Endothelial cell of umbilical vein (primary cell): ENCODE results near the gene BTBD10. TPM values are rescaled to one million over a fixed set of nuclear protein-coding genes. Genes with fewer than 3 reads are reported as not detected.

Experiments used
- BruUV-seq: library from RNA; stranded (reverse); fragments of 400-500 nt; replicated peaks from 2 replicates; lab custom pipeline; 2021; lab: Mats Ljungman, UMichigan
- CTCF ChIA-PET: fragments of 300-600, 350-600 bp; sonication (Branson Sonifier 250); formaldehyde crosslinking; loops from one replicate; lab custom pipeline; 2021; ENCODE audit warnings: antibody characterized with exemption, inconsistent platforms; lab: Charles Lee
- POLR2A ChIA-PET: fragments of 300-600, 350-600 bp; sonication (Branson Sonifier 250); formaldehyde crosslinking; loops from one replicate; lab custom pipeline; 2021; ENCODE audit warnings: antibody characterized with exemption, inconsistent platforms; lab: Charles Lee
- DNase-seq: peaks from one replicate; pipeline ENCODE4 v3.0.0-alpha.2; 2011; ENCODE audit warnings: low read depth, low spot score
- FAIRE-seq: peaks from 2 replicates; lab custom pipeline; 2011; peaks lifted over from hg19 to GRCh38; lab: Jason Lieb, UNC
- H2AFZ ChIP-seq: 2 replicates; pipeline ENCODE4 v1.6.0; 2012; ENCODE audit warnings: low read depth, low read length, control low read depth, inconsistent platforms
- H3K27ac ChIP-seq: 2 replicates; pipeline ENCODE4 v1.5.1; 2011; ENCODE audit warnings: low read depth, mild to moderate bottlenecking, control low read depth, low read length, moderate library complexity; ENCODE audit not compliant: insufficient read depth
- H3K27me3 ChIP-seq, 2 experiments: 2 replicates each; pipeline versions ENCODE4 v1.6.0 to v1.6.1; 2011; ENCODE audit warnings: low read length in 2 of 2, mixed read lengths in 1 of 2; ENCODE audit not compliant: control insufficient read depth in 2 of 2, insufficient read depth in 2 of 2
- H3K36me3 ChIP-seq, 2 experiments: 2 replicates in 1 of 2; 3 replicates in 1 of 2; pipeline ENCODE4 v1.5.1; 2011; ENCODE audit warnings: low read length in 2 of 2, mild to moderate bottlenecking in 1 of 2, moderate library complexity in 1 of 2; ENCODE audit not compliant: control insufficient read depth in 2 of 2, insufficient read depth in 2 of 2; ENCODE audit errors: extremely low read depth in 1 of 2
- H3K4me1 ChIP-seq: 3 replicates; pipeline ENCODE4 v1.5.1; 2011; ENCODE audit warnings: mild to moderate bottlenecking, low read length; ENCODE audit not compliant: control insufficient read depth, insufficient read depth; ENCODE audit errors: extremely low read depth
- H3K4me2 ChIP-seq: 2 replicates; pipeline ENCODE4 v1.6.1; 2011; ENCODE audit warnings: low read length, control low read depth, mixed read lengths; ENCODE audit not compliant: insufficient read depth
- H3K4me3 ChIP-seq, 3 experiments: fragments of 200-600 bp in 1 of 3; sonication (generic), shearing (Covaris generic) in 1 of 3; replicated peaks in 1 of 3; 2 replicates each; pipeline ENCODE4 v1.5.1; 2011 to 2016; ENCODE audit warnings: control low read depth in 3 of 3, low read length in 3 of 3, mild to moderate bottlenecking in 2 of 3, inconsistent platforms in 1 of 3, low read depth in 1 of 3, moderate library complexity in 1 of 3; ENCODE audit not compliant: insufficient read depth in 1 of 3
- H3K79me2 ChIP-seq: 2 replicates; pipeline ENCODE4 v1.6.0; 2012; ENCODE audit warnings: low read length, inconsistent platforms; ENCODE audit not compliant: control insufficient read depth, insufficient read depth
- H3K9ac ChIP-seq: replicated peaks from 2 replicates; pipeline ENCODE3; 2011; ENCODE audit warnings: low read length, control low read depth; ENCODE audit not compliant: insufficient read depth; ENCODE audit errors: extremely low read depth
- H3K9me1 ChIP-seq: replicated peaks from 3 replicates; pipeline ENCODE4 v1.6.0; 2011; ENCODE audit warnings: mild to moderate bottlenecking, low read length; ENCODE audit not compliant: control insufficient read depth, insufficient read depth; ENCODE audit errors: extremely low read depth
- H3K9me3 ChIP-seq: replicated peaks from 2 replicates; pipeline ENCODE4 v1.5.1; 2012; ENCODE audit warnings: low read length, inconsistent platforms; ENCODE audit not compliant: control insufficient read depth, insufficient read depth
- H4K20me1 ChIP-seq: replicated peaks from 2 replicates; pipeline ENCODE3; 2011; ENCODE audit warnings: mild to moderate bottlenecking, low read length; ENCODE audit not compliant: control insufficient read depth, insufficient read depth; ENCODE audit errors: extremely low read depth
- FOS ChIP-seq: IDR thresholded peaks from 2 replicates; pipeline ENCODE4 v1.6.1; 2011; ENCODE audit warnings: mild to moderate bottlenecking, low read length, moderate library complexity, borderline replicate concordance; ENCODE audit not compliant: insufficient read depth
- MYC ChIP-seq: IDR thresholded peaks from one replicate; pipeline ENCODE4 v1.6.1; 2011; ENCODE audit warnings: mild to moderate bottlenecking, low read depth, low read length
- POLR2A ChIP-seq: IDR thresholded peaks from 2 replicates; pipeline ENCODE4 v1.6.1; 2012; ENCODE audit warnings: low read depth, mild to moderate bottlenecking, control low read depth, low read length
- POLR2AphosphoS5 ChIP-seq: IDR thresholded peaks from 2 replicates; pipeline ENCODE4 v1.6.1; 2012; ENCODE audit warnings: low read depth, mild to moderate bottlenecking, control low read depth, low read length, moderate library complexity; ENCODE audit not compliant: insufficient read depth
- dilution Hi-C: fragments of 300-500 bp; cut with MboI; formaldehyde crosslinking; loops from one replicate; pipeline ENCODE4 v1.15.0; 2019; ENCODE audit warnings: low sequenced_read_pairs; ENCODE audit not compliant: extremely low pct_ligation_motif_present
- intact Hi-C: fragments of 100-400 bp; cut with micrococcal nuclease; formaldehyde crosslinking; loops from one replicate; pipeline ENCODE4 v1.10.0; 2022
- polyA plus RNA-seq, 4 experiments: library from polyadenylated mRNA; depleted of rRNA in 3 of 4; stranded (reverse) in 3 of 4; unstranded in 1 of 4; fragments of >200 nt; gene quantifications; 2 replicates each; pipeline versions ENCODE4 v1.2.1 to v1.2.3, GENCODE V29; 2011 to 2012; ENCODE audit warnings: missing spikeins in 1 of 4
- total RNA-seq: library from RNA; stranded (reverse); gene quantifications from 2 replicates; pipeline ENCODE4 v1.2.3, GENCODE V29; 2021

The BTBD10 gene
- total and polyA plus RNA-seq, 2 donors (not counting 3 experiments of a cell fraction or from before 2014, with no cell fraction given): 31.7 to 49.6 TPM

- CTCF ChIA-PET: interaction anchor here (1.0 to 2.0 kb wide), 3 partner anchors 13 to 99 kb away, joined by 4 to 16 read pairs (median 9); no protein-coding TSS in a partner anchor
- TF ChIP-seq POLR2AphosphoS5 (no peak), MYC (no peak), FOS (no peak)
- H3K9me1 ChIP-seq: no peaks in the 10 kb centered on the region
- no peak overlapping the region for H3K27ac ChIP-seq
- DNase-seq: no peak
- H3K9ac ChIP-seq: no peak overlapping the region
- no peaks in the 10 kb centered on the region for H3K79me2 ChIP-seq
- H4K20me1 ChIP-seq: no peaks in the 10 kb centered on the region
- dilution Hi-C loops (no loop called here), intact Hi-C loops (no loop called here)
- POLR2A ChIA-PET: no interaction called here
- no peak for FAIRE-seq
- H3K4me2 ChIP-seq: no peak overlapping the region
- H3K27me3 ChIP-seq: no peaks in the 10 kb centered on the region
- BruUV-seq: no TSS peak
- H3K9me3 ChIP-seq: no peaks in the 10 kb centered on the region
- no peak overlapping the region for H2AFZ ChIP-seq
- no peak overlapping the region for H3K4me3 ChIP-seq
- H3K4me1 ChIP-seq: no peaks in the 10 kb centered on the region
- peaks cover 0 to 2% of the 10 kb centered on the region in 2 experiments for H3K36me3 ChIP-seq
These were observed 95.9 kb downstream of the BTBD10 start for GRCh38 chr11:13367115-13367514.

GRCh38 chr11:13366266-13367026 lies 96.6 kb downstream of the BTBD10 start:
- Histone ChIP-seq H4K20me1 (no peaks in the 10 kb centered on the region), H3K4me2 (no peak overlapping the region), H3K4me1 (no peaks in the 10 kb centered on the region), H3K9me1 (no peaks in the 10 kb centered on the region), H3K9me3 (no peaks in the 10 kb centered on the region), H3K79me2 (no peaks in the 10 kb centered on the region), H3K36me3 (peaks cover 0 to 2% of the 10 kb centered on the region in 2 experiments), H3K27ac (no peak overlapping the region), H2AFZ (no peak overlapping the region), H3K4me3 (no peak overlapping the region), H3K27me3 (no peaks in the 10 kb centered on the region), H3K9ac (no peak overlapping the region)
- dilution Hi-C loops (no loop called here), intact Hi-C loops (no loop called here)
- DNase-seq: no peak
- no peak for FAIRE-seq
- TF ChIP-seq POLR2A (no peak), MYC (no peak)
- CTCF ChIA-PET: interaction anchor here (1.0 to 2.0 kb wide), 3 partner anchors 12 to 99 kb away, joined by 4 to 16 read pairs (median 9); no protein-coding TSS in a partner anchor
- POLR2A ChIA-PET: no interaction called here
- no TSS peak for BruUV-seq
